GM18951 (cell line): ENCODE measurements around the gene NRBF2.

Experiments
- POLR2A ChIP-seq: IDR thresholded peaks from 4 replicates; pipeline ENCODE4 v1.6.1; 2011; ENCODE audit warnings: mild to moderate bottlenecking; ENCODE audit not compliant: insufficient read length, insufficient read depth; ENCODE audit errors: extremely low read depth
- in situ Hi-C: fragments of 300-500 bp; cut with MboI; formaldehyde crosslinking; loops from one replicate; pipeline ENCODE4 v1.12.0; 2022; ENCODE audit warnings: low sequenced_read_pairs, mixed read lengths, inconsistent platforms; ENCODE audit not compliant: unreplicated experiment

The NRBF2 gene

GRCh38 chr10:63164166-63164623, 31.1 kb downstream of the NRBF2 start:
- no peak for TF ChIP-seq POLR2A
- in situ Hi-C loops, result loop anchor here (5.0 kb wide), 1 partner anchor 553 kb away; no protein-coding TSS in a partner anchor

- TF ChIP-seq POLR2A, result no peak
- in situ Hi-C loops, result no loop called here
Observed at GRCh38 chr10:63165249-63165648, 32.1 kb downstream of the NRBF2 start.

- in situ Hi-C loops, result no loop called here
- TF ChIP-seq POLR2A, result no peak
Observed at GRCh38 chr10:63166742-63167258, 33.7 kb downstream of the NRBF2 start.

- in situ Hi-C loops, result no loop called here
- no peak for TF ChIP-seq POLR2A
Observed at GRCh38 chr10:63168821-63169462, 35.8 kb downstream of the NRBF2 start.

- no peak for TF ChIP-seq POLR2A
- in situ Hi-C loops, result no loop called here
Observed at GRCh38 chr10:63169624-63170023, 36.5 kb downstream of the NRBF2 start.

GRCh38 chr10:63171255-63171855, 38.2 kb downstream of the NRBF2 start:
- in situ Hi-C loops, result no loop called here
- TF ChIP-seq POLR2A, result no peak

GRCh38 chr10:63171926-63172325, 38.8 kb downstream of the NRBF2 start:
- in situ Hi-C loops, result no loop called here
- no peak for TF ChIP-seq POLR2A

GRCh38 chr10:63173468-63174232, 40.5 kb downstream of the NRBF2 start:
- in situ Hi-C loops, result no loop called here
- TF ChIP-seq POLR2A, result no peak

- in situ Hi-C loops, result no loop called here
- TF ChIP-seq POLR2A, result no peak
Observed at GRCh38 chr10:63175534-63175933, 42.4 kb downstream of the NRBF2 start.

- in situ Hi-C loops, result no loop called here
- no peak for TF ChIP-seq POLR2A
Observed at GRCh38 chr10:63192826-63193225, 59.7 kb downstream of the NRBF2 start.

- in situ Hi-C loops, result no loop called here
- no peak for TF ChIP-seq POLR2A
Observed at GRCh38 chr10:63197344-63198092, 64.4 kb downstream of the NRBF2 start.

- in situ Hi-C loops, result loop anchor here (25.0 kb wide), 1 partner anchor 413 kb away; no protein-coding TSS in a partner anchor
- TF ChIP-seq POLR2A, result no peak
Observed at GRCh38 chr10:63199716-63200115, 66.6 kb downstream of the NRBF2 start.

- no peak for TF ChIP-seq POLR2A
- in situ Hi-C loops, result loop anchor here (25.0 kb wide), 1 partner anchor 412 kb away; no protein-coding TSS in a partner anchor
Observed at GRCh38 chr10:63200431-63200830, 67.3 kb downstream of the NRBF2 start.

- in situ Hi-C loops, result loop anchor here (25.0 kb wide), 1 partner anchor 411 kb away; no protein-coding TSS in a partner anchor
- TF ChIP-seq POLR2A, result no peak
Observed at GRCh38 chr10:63201118-63201517, 68.0 kb downstream of the NRBF2 start.
